Ovary (tissue), 3 donors: ENCODE measurements around the gene ACP6.
"Not testable (repeated sequence)": the region's sequence is repeated elsewhere in the genome, so short reads cannot be mapped to it uniquely, and the experiment has no call there.

Experiments used
- EP300 ChIP-seq: sonication (generic); formaldehyde crosslinking; IDR thresholded peaks from one replicate; pipeline ENCODE4 v1.6.1; 2017; ENCODE audit warnings: antibody characterized with exemption
- POLR2A ChIP-seq: fragments of 450-650 bp; IDR thresholded peaks from one replicate; pipeline ENCODE4 v1.6.1; 2017; ENCODE audit warnings: antibody characterized with exemption, mild to moderate bottlenecking, moderate library complexity
- TF ChIP-seq, protein P1 (sequence below), 3 donors: fragments of 450-650 bp in 2 of 3; fragments of 200-600 bp in 1 of 3; IDR thresholded peaks; one replicate each; pipeline versions ENCODE4 v1.5.1 to v1.8.0; 2016 to 2022; ENCODE audit warnings: antibody characterized with exemption in 3 of 3, mild to moderate bottlenecking in 1 of 3
- donor health status: DM: no; HTN: no; CAD: no.

DNA sequence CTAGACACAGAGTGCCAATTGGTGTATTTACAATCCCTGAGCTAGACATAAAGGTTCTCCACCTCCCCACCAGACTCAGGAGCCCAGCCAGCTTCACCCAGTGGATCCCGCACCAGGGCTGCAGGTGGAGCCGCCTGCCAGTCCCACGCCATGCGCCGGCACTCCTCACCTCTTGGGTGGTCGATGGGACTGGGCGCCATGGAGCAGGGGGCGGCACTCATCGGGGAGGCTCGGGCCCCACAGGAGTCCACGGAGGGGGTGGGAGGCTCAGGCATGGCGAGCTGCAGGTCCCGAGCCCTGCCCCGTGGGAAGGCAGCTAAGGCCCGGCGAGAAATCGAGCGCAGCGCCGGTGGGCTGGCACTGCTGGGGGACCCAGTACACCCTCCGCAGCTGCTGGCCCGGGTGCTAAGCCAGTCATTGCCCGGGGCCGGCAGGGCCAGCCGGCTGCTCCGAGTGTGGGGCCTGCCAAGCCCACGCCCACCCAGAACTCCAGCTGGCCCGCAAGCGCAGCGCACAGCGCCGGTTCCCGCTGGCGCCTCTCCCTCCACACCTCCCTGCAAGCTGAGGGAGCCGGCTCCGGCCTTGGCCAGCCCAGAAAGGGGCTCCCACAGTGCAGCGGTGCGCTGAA lies 10.4 kb upstream of the ACP6 start:
- TF ChIP-seq, protein P1, sequence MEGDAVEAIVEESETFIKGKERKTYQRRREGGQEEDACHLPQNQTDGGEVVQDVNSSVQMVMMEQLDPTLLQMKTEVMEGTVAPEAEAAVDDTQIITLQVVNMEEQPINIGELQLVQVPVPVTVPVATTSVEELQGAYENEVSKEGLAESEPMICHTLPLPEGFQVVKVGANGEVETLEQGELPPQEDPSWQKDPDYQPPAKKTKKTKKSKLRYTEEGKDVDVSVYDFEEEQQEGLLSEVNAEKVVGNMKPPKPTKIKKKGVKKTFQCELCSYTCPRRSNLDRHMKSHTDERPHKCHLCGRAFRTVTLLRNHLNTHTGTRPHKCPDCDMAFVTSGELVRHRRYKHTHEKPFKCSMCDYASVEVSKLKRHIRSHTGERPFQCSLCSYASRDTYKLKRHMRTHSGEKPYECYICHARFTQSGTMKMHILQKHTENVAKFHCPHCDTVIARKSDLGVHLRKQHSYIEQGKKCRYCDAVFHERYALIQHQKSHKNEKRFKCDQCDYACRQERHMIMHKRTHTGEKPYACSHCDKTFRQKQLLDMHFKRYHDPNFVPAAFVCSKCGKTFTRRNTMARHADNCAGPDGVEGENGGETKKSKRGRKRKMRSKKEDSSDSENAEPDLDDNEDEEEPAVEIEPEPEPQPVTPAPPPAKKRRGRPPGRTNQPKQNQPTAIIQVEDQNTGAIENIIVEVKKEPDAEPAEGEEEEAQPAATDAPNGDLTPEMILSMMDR (IDR thresholded peaks at IDR 0.05) = not testable (repeated sequence)
- not testable (repeated sequence) for TF ChIP-seq EP300, POLR2A
